MM.1S (cell line): ENCODE data around the gene SMIM14.

Experiments
- DNase-seq: peaks from one replicate; pipeline ENCODE4 v3.0.0-alpha.2; 2015
- H2AFZ ChIP-seq: fragments of 300-600 bp; sonication (generic); 2 replicates; pipeline ENCODE4 v1.6.0; 2016; ENCODE audit warnings: antibody characterized with exemption, low read length
- H3F3A ChIP-seq: fragments of 300-600 bp; sonication (generic); 2 replicates; pipeline ENCODE4 v1.6.1; 2016; ENCODE audit warnings: mild to moderate bottlenecking, antibody characterized with exemption, low read length, moderate library complexity, mixed read lengths; ENCODE audit not compliant: insufficient read depth
- H3K27ac ChIP-seq: fragments of 300-600 bp; sonication (generic); 2 replicates; pipeline ENCODE4 v1.5.1; 2016; ENCODE audit warnings: mild to moderate bottlenecking, low read length
- H3K27me3 ChIP-seq: fragments of 300-600 bp; sonication (generic); replicated peaks from 2 replicates; pipeline ENCODE4 v1.6.0; 2016; ENCODE audit warnings: low read length; ENCODE audit not compliant: insufficient read depth
- H3K36me3 ChIP-seq: fragments of 300-600 bp; sonication (generic); replicated peaks from 2 replicates; pipeline ENCODE4 v1.6.1; 2016; ENCODE audit warnings: mild to moderate bottlenecking, low read length, mixed read lengths; ENCODE audit not compliant: insufficient read depth
- H3K4me1 ChIP-seq: fragments of 300-600 bp; sonication (generic); 2 replicates; pipeline ENCODE4 v1.6.1; 2016; ENCODE audit warnings: low read length, mixed read lengths
- H3K4me2 ChIP-seq: fragments of 300-600 bp; sonication (generic); 2 replicates; pipeline ENCODE4 v1.6.0; 2016; ENCODE audit warnings: low read depth, low read length
- H3K4me3 ChIP-seq: fragments of 300-600 bp; sonication (generic); 2 replicates; pipeline ENCODE4 v1.5.1; 2016; ENCODE audit warnings: low read length, mixed read lengths
- H3K79me2 ChIP-seq: fragments of 300-600 bp; sonication (generic); 2 replicates; pipeline ENCODE4 v1.6.1; 2016; ENCODE audit warnings: mixed run types, low read length, mixed read lengths
- H3K9ac ChIP-seq: fragments of 300-600 bp; sonication (generic); 2 replicates; pipeline ENCODE4 v1.6.1; 2016; ENCODE audit warnings: low read length, mixed read lengths
- H3K9me2 ChIP-seq: fragments of 300-600 bp; sonication (generic); replicated peaks from 2 replicates; pipeline ENCODE4 v1.6.1; 2016; ENCODE audit warnings: mild to moderate bottlenecking, low read length, mixed read lengths; ENCODE audit not compliant: insufficient read depth
- H3K9me3 ChIP-seq: fragments of 300-600 bp; sonication (generic); replicated peaks from 2 replicates; pipeline ENCODE4 v1.6.1; 2016; ENCODE audit warnings: mild to moderate bottlenecking, low read length, mixed read lengths; ENCODE audit not compliant: insufficient read depth
- H4K20me1 ChIP-seq: fragments of 300-600 bp; sonication (generic); 2 replicates; pipeline ENCODE4 v1.6.1; 2016; ENCODE audit warnings: mild to moderate bottlenecking, low read length, moderate library complexity, mixed read lengths; ENCODE audit not compliant: insufficient read depth
- CTCF ChIP-seq: fragments of 300-600 bp; sonication (generic); IDR thresholded peaks from 2 replicates; pipeline ENCODE4 v1.5.1; 2016; ENCODE audit warnings: antibody characterized with exemption, low read length, mixed read lengths
- EZH2 ChIP-seq: fragments of 300-600 bp; sonication (generic); optimal IDR thresholded peaks from 2 replicates; pipeline ENCODE3; 2017; ENCODE audit warnings: low read depth, mild to moderate bottlenecking, antibody characterized with exemption, low read length, mixed read lengths
- EZH2phosphoT487 ChIP-seq: fragments of 300-600 bp; sonication (generic); IDR thresholded peaks from 2 replicates; pipeline ENCODE4 v1.6.1; 2018; ENCODE audit warnings: antibody characterized with exemption, low read length

SMIM14 gene

DNA sequence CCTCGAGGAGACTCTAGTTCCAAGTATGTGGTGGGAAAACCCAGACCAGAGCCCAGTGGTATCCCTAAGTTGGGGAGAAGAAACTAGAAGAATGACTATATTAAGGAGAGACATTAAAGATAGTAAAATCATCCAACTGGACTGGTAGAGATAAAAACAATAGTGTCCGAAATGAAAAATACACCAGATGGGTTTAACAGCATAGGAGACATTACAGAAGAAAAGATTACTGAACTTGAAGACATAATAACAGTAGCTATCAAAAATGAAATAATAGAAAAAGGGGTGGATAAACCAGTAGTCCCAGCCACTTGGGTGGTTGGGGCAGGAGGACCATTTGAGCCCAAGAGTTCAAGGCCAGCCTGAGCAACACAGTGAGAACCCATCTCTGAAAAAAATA is 31.9 kb downstream of the SMIM14 start:
- H3K27me3 ChIP-seq, result no peaks in the 10 kb centered on the region
- no peaks in the 10 kb centered on the region for H3K9me3 ChIP-seq
- H3F3A ChIP-seq, result no peaks in the 10 kb centered on the region
- H3K4me3 ChIP-seq, result no peak overlapping the region
- no peaks in the 10 kb centered on the region for H3K36me3 ChIP-seq
- H3K4me1 ChIP-seq, result no peaks in the 10 kb centered on the region
- H3K79me2 ChIP-seq, result no peaks in the 10 kb centered on the region
- no peak for DNase-seq
- no peak overlapping the region for H3K4me2 ChIP-seq
- TF ChIP-seq EZH2phosphoT487 (no peak), CTCF (no peak), EZH2 (no peak)
- H3K9me2 ChIP-seq, result no peaks in the 10 kb centered on the region
- H3K9ac ChIP-seq, result no peak overlapping the region
- no peaks in the 10 kb centered on the region for H4K20me1 ChIP-seq
- no peak overlapping the region for H3K27ac ChIP-seq
- no peak overlapping the region for H2AFZ ChIP-seq

- Histone ChIP-seq H3F3A (no peaks in the 10 kb centered on the region), H3K4me2 (peak overlapping the region; percentile 30), H3K4me1 (no peaks in the 10 kb centered on the region), H3K9me2 (no peaks in the 10 kb centered on the region), H3K9ac (no peak overlapping the region; the same call in 1 of the 2 replicates), H3K27ac (no peak overlapping the region), H3K4me3 (no peak overlapping the region), H2AFZ (peak overlapping the region; percentile 28), H4K20me1 (no peaks in the 10 kb centered on the region), H3K36me3 (no peaks in the 10 kb centered on the region), H3K79me2 (no peaks in the 10 kb centered on the region), H3K9me3 (no peaks in the 10 kb centered on the region), H3K27me3 (no peaks in the 10 kb centered on the region)
- no peak for TF ChIP-seq EZH2phosphoT487
- no peak for TF ChIP-seq CTCF
- TF ChIP-seq EZH2, result no peak
- peak; percentile 8 for DNase-seq
Observed at GRCh38 chr4:39597695-39598381, 40.8 kb downstream of the SMIM14 start.

GRCh38 chr4:39596971-39597370 is 41.7 kb downstream of the SMIM14 start:
- no peaks in the 10 kb centered on the region for H3F3A ChIP-seq
- no peaks in the 10 kb centered on the region for H3K27me3 ChIP-seq
- no peak for DNase-seq
- H3K4me1 ChIP-seq, result no peaks in the 10 kb centered on the region
- H3K9me3 ChIP-seq, result no peaks in the 10 kb centered on the region
- no peaks in the 10 kb centered on the region for H3K36me3 ChIP-seq
- TF ChIP-seq EZH2, result no peak
- no peak for TF ChIP-seq EZH2phosphoT487
- no peak for TF ChIP-seq CTCF
- H3K79me2 ChIP-seq, result no peaks in the 10 kb centered on the region
- no peak overlapping the region for H2AFZ ChIP-seq
- H4K20me1 ChIP-seq, result no peaks in the 10 kb centered on the region
- no peak overlapping the region for H3K4me3 ChIP-seq
- no peaks in the 10 kb centered on the region for H3K9me2 ChIP-seq
- no peak overlapping the region for H3K9ac ChIP-seq
- H3K4me2 ChIP-seq, result no peak overlapping the region
- H3K27ac ChIP-seq, result no peak overlapping the region
